ENCODE results near the gene WHRN. TPM values are rescaled to one million over a fixed set of nuclear protein-coding genes. Genes with fewer than 3 reads are reported as not detected.

WHRN gene
- total RNA-seq, 1 experiment from 2014 or later = 1.4 TPM

DNA sequence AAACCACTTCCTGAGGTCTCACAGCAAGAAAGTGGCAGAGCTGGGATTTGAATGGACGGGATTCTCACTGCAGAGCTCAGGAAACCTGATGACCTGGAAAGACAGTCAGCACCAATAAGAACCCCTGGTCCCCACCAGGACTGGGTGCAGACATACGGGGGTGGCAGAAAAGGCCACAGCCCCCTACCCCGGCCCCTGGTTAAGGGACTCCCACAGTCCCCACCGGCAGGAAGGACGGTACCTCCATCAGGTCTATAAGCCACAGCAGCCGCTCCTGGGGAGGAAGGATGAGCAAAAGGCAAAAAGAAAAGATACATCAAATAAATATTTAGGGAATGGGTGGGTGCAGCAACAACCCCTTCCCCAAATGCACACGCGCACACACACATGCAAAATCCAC is 85.5 kb downstream of the WHRN start:
- DNase-seq = no peak
- Histone ChIP-seq H3K27me3 (replicated peaks; ENCODE audit: control insufficient read depth, insufficient read depth, low read length) (no peaks in the 10 kb centered on the region), H3K4me1 (no peaks in the 10 kb centered on the region), H3K9me3 (no peaks in the 10 kb centered on the region), H3K4me3 (ENCODE audit: low read depth, low read length) (no peak overlapping the region), H3K36me3 (ENCODE audit: control insufficient read depth, insufficient read depth, low read length) (no peaks in the 10 kb centered on the region)
- intact Hi-C loops (cut with micrococcal nuclease; ENCODE audit: unreplicated experiment) = no loop called here
- POLR2A ChIA-PET = no interaction called here
- CTCF ChIA-PET = no interaction called here
- no peaks in the 10 kb centered on the region for H3K4me1 Mint-ChIP-seq (ENCODE audit: low read depth, unreplicated experiment)
- no TSS peak for BruUV-seq (replicated peaks)
- H3K36me3 Mint-ChIP-seq (ENCODE audit: insufficient read depth, unreplicated experiment) = no peaks in the 10 kb centered on the region
- TF ChIP-seq CTCF (IDR thresholded peaks at IDR 0.05; ENCODE audit: insufficient read depth in 1 of 2, low read depth in 1 of 2, low read length in 1 of 2, severe bottlenecking in 1 of 2, unreplicated experiment in 1 of 2) = no peak
- H3K27ac Mint-ChIP-seq (ENCODE audit: unreplicated experiment) = no peak overlapping the region
- H3K9me3 Mint-ChIP-seq (ENCODE audit: unreplicated experiment) = no peaks in the 10 kb centered on the region
- H3K4me3 Mint-ChIP-seq (ENCODE audit: unreplicated experiment) = no peak overlapping the region
- H3K27me3 Mint-ChIP-seq (ENCODE audit: insufficient read depth, unreplicated experiment) = no peaks in the 10 kb centered on the region

DNA sequence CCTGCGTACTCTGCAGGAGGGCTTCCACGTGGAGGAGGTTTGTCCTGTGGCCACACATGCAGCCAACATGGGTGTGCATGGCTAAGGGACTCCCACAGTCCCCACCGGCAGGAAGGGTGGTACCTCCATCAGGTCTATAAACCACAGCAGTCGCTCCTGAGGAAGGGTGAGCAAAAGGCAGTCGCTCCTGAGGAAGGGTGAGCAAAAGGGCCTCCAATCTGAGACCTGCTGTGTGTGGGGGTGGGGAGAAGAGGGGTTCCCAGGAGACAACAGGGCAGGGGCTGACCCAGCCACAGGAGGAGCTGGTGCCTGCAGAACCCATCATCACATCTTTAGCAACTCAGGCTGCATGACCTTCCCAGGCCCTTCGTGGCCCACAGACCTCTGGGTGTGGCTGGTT is 87.2 kb downstream of the WHRN start:
- no peaks in the 10 kb centered on the region for H3K27me3 ChIP-seq (replicated peaks; ENCODE audit: control insufficient read depth, insufficient read depth, low read length)
- H3K36me3 Mint-ChIP-seq (ENCODE audit: insufficient read depth, unreplicated experiment) = no peaks in the 10 kb centered on the region
- intact Hi-C loops (cut with micrococcal nuclease; ENCODE audit: unreplicated experiment) = no loop called here
- no peak overlapping the region for H3K4me3 Mint-ChIP-seq (ENCODE audit: unreplicated experiment)
- no peak for TF ChIP-seq CTCF (IDR thresholded peaks at IDR 0.05; ENCODE audit: insufficient read depth in 1 of 2, low read depth in 1 of 2, low read length in 1 of 2, severe bottlenecking in 1 of 2, unreplicated experiment in 1 of 2)
- no peaks in the 10 kb centered on the region for H3K4me1 Mint-ChIP-seq (ENCODE audit: low read depth, unreplicated experiment)
- no peaks in the 10 kb centered on the region for H3K9me3 Mint-ChIP-seq (ENCODE audit: unreplicated experiment)
- ChIA-PET CTCF (interaction anchor here (0.6 to 1.5 kb wide), 2 partner anchors 12 to 13 kb away, joined by 3 to 27 read pairs; no protein-coding TSS in a partner anchor), POLR2A (no interaction called here)
- no peaks in the 10 kb centered on the region for H3K4me1 ChIP-seq
- no peaks in the 10 kb centered on the region for H3K36me3 ChIP-seq (ENCODE audit: control insufficient read depth, insufficient read depth, low read length)
- no peak overlapping the region for H3K4me3 ChIP-seq (ENCODE audit: low read depth, low read length)
- DNase-seq = no peak
- BruUV-seq (replicated peaks) = no TSS peak
- no peaks in the 10 kb centered on the region for H3K27me3 Mint-ChIP-seq (ENCODE audit: insufficient read depth, unreplicated experiment)
- H3K9me3 ChIP-seq = no peaks in the 10 kb centered on the region
- H3K27ac Mint-ChIP-seq (ENCODE audit: unreplicated experiment) = no peak overlapping the region

GRCh38 chr9:114417511-114417910 is 87.8 kb downstream of the WHRN start:
- Histone ChIP-seq H3K27me3 (replicated peaks; ENCODE audit: control insufficient read depth, insufficient read depth, low read length) (no peaks in the 10 kb centered on the region), H3K9me3 (no peaks in the 10 kb centered on the region), H3K36me3 (ENCODE audit: control insufficient read depth, insufficient read depth, low read length) (no peaks in the 10 kb centered on the region), H3K4me3 (ENCODE audit: low read depth, low read length) (no peak overlapping the region), H3K4me1 (no peaks in the 10 kb centered on the region)
- intact Hi-C loops (cut with micrococcal nuclease; ENCODE audit: unreplicated experiment) = no loop called here
- CTCF ChIA-PET = interaction anchor here (0.6 to 1.5 kb wide), 2 partner anchors 12 to 13 kb away, joined by 3 to 27 read pairs; no protein-coding TSS in a partner anchor
- POLR2A ChIA-PET = no interaction called here
- no TSS peak for BruUV-seq (replicated peaks)
- H3K27ac Mint-ChIP-seq (ENCODE audit: unreplicated experiment) = no peak overlapping the region
- no peak overlapping the region for H3K4me3 Mint-ChIP-seq (ENCODE audit: unreplicated experiment)
- no peak for TF ChIP-seq CTCF (IDR thresholded peaks at IDR 0.05; ENCODE audit: insufficient read depth in 1 of 2, low read depth in 1 of 2, low read length in 1 of 2, severe bottlenecking in 1 of 2, unreplicated experiment in 1 of 2)
- H3K36me3 Mint-ChIP-seq (ENCODE audit: insufficient read depth, unreplicated experiment) = no peaks in the 10 kb centered on the region
- no peaks in the 10 kb centered on the region for H3K4me1 Mint-ChIP-seq (ENCODE audit: low read depth, unreplicated experiment)
- H3K27me3 Mint-ChIP-seq (ENCODE audit: insufficient read depth, unreplicated experiment) = no peaks in the 10 kb centered on the region
- DNase-seq = no peak
- no peaks in the 10 kb centered on the region for H3K9me3 Mint-ChIP-seq (ENCODE audit: unreplicated experiment)
